Fibroblast of villous mesenchyme (primary cell): Measurements from ENCODE around the gene CLEC6A. TPM values are rescaled to one million over a fixed set of nuclear protein-coding genes. Genes with fewer than 3 reads are reported as not detected.
"Not testable (repeated sequence)": the region's sequence is repeated elsewhere in the genome, so short reads cannot be mapped to it uniquely, and the experiment has no call there.

Experiments
- DNase-seq: peaks from one replicate; pipeline ENCODE4 v3.0.0-alpha.2; 2010; ENCODE audit warnings: low read depth
- H3K4me3 ChIP-seq: 2 replicates; pipeline ENCODE4 v1.5.1; 2011; ENCODE audit warnings: low read depth, mild to moderate bottlenecking, low read length
- CTCF ChIP-seq: IDR thresholded peaks from 2 replicates; pipeline ENCODE4 v1.5.1; 2012; ENCODE audit warnings: low read depth, mild to moderate bottlenecking, low read length; ENCODE audit not compliant: insufficient read depth
- total RNA-seq: library from RNA; depleted of rRNA; stranded (reverse); fragments of >200 nt; gene quantifications from 2 replicates; pipeline ENCODE4 v1.2.3, GENCODE V29; 2012

Gene CLEC6A
- not detected in 2 replicates for total RNA-seq

- no peak within 1 kb of the TSS for H3K4me3 ChIP-seq
- TF ChIP-seq CTCF, result no peak
- DNase-seq, result no peak
Observed at GRCh38 chr12:8455727-8456360, at the start of gene CLEC6A. Gene CLEC6A, plus strand, starts transcription at chr12:8455962. Its CDS starts 150 bp downstream, at chr12:8456112.

GRCh38 chr12:8419576-8419975 lies 36.2 kb upstream of the CLEC6A start:
- H3K4me3 ChIP-seq, result not testable (repeated sequence)

GRCh38 chr12:8420506-8420905 lies 35.3 kb upstream of the CLEC6A start:
- DNase-seq, result no peak
- H3K4me3 ChIP-seq, result no peak overlapping the region
- TF ChIP-seq CTCF, result no peak

More at GRCh38 chr12:8419576-8419975, 36.2 kb upstream of the CLEC6A start:
- not testable (repeated sequence) for DNase-seq

DNA sequence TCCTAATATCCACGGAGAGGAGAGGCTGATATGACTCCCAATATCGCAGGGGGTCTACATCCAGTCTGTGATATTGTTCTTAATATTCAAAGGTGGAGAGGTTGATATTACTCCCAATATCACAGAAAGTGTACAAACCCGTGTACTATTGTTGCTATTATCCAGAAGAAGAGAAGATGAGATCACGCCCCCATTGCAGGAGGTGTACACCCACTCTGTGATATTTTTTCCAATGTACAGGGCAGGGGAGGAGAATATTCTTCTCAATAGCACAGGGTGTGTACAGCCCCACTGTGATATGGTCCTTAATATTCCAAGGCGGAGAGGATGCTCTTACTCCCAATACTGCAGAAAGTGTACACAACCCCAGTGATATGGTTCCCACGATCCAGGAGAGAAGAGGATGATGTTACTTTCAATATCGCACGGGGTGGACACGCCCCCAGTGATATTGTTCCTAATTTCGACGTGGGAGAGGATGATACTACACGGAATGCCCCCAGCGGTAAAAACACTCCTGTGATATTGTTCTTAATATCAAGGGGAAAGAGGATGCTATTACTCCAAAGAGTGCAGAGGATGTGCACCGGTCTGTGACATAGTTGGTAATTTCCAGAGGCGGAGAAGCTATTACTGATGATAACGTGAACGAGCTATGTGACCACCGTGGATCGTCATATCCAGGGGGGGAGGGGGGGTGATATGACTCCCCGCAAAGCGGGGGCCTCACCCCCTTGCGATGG lies 11.1 kb upstream of the CLEC6A start:
- H3K4me3 ChIP-seq, DNase-seq: not testable (repeated sequence)

- TF ChIP-seq CTCF, result no peak
- H3K4me3 ChIP-seq, result no peak overlapping the region
- DNase-seq, result no peak
Observed at GRCh38 chr12:8445731-8446130, 10.0 kb upstream of the CLEC6A start.

GRCh38 chr12:8446642-8447547 lies 8.9 kb upstream of the CLEC6A start:
- TF ChIP-seq CTCF, result no peak
- no peak overlapping the region for H3K4me3 ChIP-seq
- DNase-seq, result no peak

DNA sequence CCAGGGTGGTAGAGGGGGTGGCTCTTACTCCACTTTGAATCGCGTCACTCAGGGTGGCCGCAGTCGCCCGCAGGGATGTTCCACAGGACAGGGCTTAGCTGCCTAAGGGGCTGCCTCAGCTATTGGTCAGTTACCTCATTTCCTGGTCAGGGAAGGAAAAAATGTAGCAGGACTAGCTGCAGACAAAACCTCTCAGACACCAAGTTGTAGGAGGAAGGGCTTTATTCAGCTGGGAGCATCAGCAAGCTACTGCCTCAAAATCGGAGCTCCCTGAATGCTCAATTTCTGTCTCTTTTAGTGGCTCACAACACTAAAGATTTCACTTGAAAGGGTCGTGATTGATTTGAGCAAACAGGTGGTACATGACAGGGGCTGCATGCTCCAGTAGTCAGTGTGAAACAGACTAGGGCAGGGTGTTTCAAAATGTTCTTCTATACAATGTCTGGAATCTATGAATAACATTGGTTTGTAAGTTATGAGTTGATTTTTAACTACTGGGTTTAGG lies 6.4 kb upstream of the CLEC6A start:
- TF ChIP-seq CTCF, result no peak
- no peak overlapping the region for H3K4me3 ChIP-seq
- DNase-seq, result no peak
